ENCODE results near the gene FBXL20. TPM values are rescaled to one million over a fixed set of nuclear protein-coding genes. Genes with fewer than 3 reads are reported as not detected.

The FBXL20 gene
- total RNA-seq, 2 experiments from 2014 or later: 17.4 to 18.3 TPM

DNA sequence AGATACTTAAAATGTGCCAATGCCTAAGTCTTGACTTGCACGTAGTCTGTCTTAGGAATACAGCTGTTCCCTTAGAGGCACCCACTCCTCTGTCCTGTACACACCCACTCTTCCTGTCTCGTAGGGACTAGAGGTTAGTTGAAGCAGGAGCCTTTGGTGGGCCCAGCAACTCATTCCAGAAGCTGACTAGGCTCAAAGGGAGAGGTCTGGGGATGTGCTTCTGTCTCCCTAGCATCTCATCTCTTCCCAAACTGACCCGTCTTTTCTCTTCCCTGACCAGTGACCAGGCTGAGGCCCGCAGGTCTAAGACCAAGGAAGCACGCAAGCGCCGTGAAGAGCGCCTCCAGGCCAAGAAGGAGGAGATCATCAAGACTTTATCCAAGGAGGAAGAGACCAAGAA is 197.2 kb downstream of the FBXL20 start:
- Mint-ChIP-seq H3K27ac (no peak overlapping the region), H3K27me3 (no peaks in the 10 kb centered on the region), H3K4me3 (no peak overlapping the region), H3K9me3 (no peaks in the 10 kb centered on the region), H3K4me1 (ENCODE audit: low read depth) (peaks cover 51% of the 10 kb centered on the region), H3K36me3 (peaks cover 47% of the 10 kb centered on the region)
- no peak for DNase-seq
- intact Hi-C loops (cut with micrococcal nuclease): no loop called here
- CTCF ChIA-PET: interaction anchor here (14.9 kb wide), 1 partner anchor 36 kb away, joined by 580 read pairs; no protein-coding TSS in a partner anchor
- POLR2A ChIA-PET: no interaction called here

Other genes starting within 250 kb of the FBXL20 start
- 1 to 10 TPM; 1.2 to 2.2 TPM for gene PLXDC1, start 250.0 kb downstream of the FBXL20 start, total RNA-seq
- not detected for gene ARL5C, start 235.5 kb downstream of the FBXL20 start, total RNA-seq
- gene CACNB1, start 204.0 kb downstream of the FBXL20 start, total RNA-seq: 10 to 100 TPM; 13.6 to 14.1 TPM
- gene RPL19, start 201.3 kb downstream of the FBXL20 start, total RNA-seq: 1,000 to 10,000 TPM; 2,624 to 2,689 TPM
- gene STAC2, start 175.7 kb downstream of the FBXL20 start, total RNA-seq: not detected
- gene MED1, start 49.6 kb upstream of the FBXL20 start, total RNA-seq: 10 to 100 TPM; 58.9 to 59.7 TPM
- 10 to 100 TPM; 55.8 to 57.4 TPM for gene CDK12, start 59.9 kb upstream of the FBXL20 start, total RNA-seq
- gene NEUROD2, start 206.3 kb upstream of the FBXL20 start, total RNA-seq: not detected
- not detected for gene PPP1R1B, start 225.3 kb upstream of the FBXL20 start, total RNA-seq
- gene STARD3, start 235.5 kb upstream of the FBXL20 start, total RNA-seq: 10 to 100 TPM; 53.6 to 60.3 TPM

Measured in activated CD4-positive, alpha-beta memory T cell treated with anti-CD3 and anti-CD28 coated beads for 36 hours (primary cell).